ENCODE results near the gene PPP1R37. TPM values are rescaled to one million over a fixed set of nuclear protein-coding genes. Genes with fewer than 3 reads are reported as not detected.

PPP1R37 gene
- total and polyA plus RNA-seq, 2 of the 13 experiments (the other 11 are each of a cell fraction or from before 2014, with no cell fraction given), result 9.0 to 14.3 TPM

GRCh38 chr19:45079063-45079910, 13.7 kb upstream of the PPP1R37 start, which contains the start of gene GEMIN7 (continued):
- TF ChIP-seq, protein P1, sequence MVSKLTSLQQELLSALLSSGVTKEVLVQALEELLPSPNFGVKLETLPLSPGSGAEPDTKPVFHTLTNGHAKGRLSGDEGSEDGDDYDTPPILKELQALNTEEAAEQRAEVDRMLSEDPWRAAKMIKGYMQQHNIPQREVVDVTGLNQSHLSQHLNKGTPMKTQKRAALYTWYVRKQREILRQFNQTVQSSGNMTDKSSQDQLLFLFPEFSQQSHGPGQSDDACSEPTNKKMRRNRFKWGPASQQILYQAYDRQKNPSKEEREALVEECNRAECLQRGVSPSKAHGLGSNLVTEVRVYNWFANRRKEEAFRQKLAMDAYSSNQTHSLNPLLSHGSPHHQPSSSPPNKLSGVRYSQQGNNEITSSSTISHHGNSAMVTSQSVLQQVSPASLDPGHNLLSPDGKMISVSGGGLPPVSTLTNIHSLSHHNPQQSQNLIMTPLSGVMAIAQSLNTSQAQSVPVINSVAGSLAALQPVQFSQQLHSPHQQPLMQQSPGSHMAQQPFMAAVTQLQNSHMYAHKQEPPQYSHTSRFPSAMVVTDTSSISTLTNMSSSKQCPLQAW (CRISPR knock-in tag; IDR thresholded peaks at IDR 0.05), result no peak
- TF ChIP-seq ZNF616 (CRISPR knock-in tag; IDR thresholded peaks at IDR 0.05; ENCODE audit: low read depth) (peak; percentile 85; the same call in 1 of the 2 replicates), ZSCAN22 (CRISPR knock-in tag; IDR thresholded peaks at IDR 0.05) (no peak; the same call in 1 of the 2 replicates), NFE2L2 (IDR thresholded peaks at IDR 0.05; ENCODE audit: low read length) (no peak), HNF4A (CRISPR knock-in tag; IDR thresholded peaks at IDR 0.05) (peak; percentile 30; the same call in 1 of the 2 replicates), ZNF10 (CRISPR knock-in tag; IDR thresholded peaks at IDR 0.05; ENCODE audit: borderline replicate concordance, low read depth) (no peak), BRCA1 (CRISPR knock-in tag; IDR thresholded peaks at IDR 0.05) (peak; percentile 78; the same call in 1 of the 2 replicates), GFI1 (CRISPR knock-in tag; IDR thresholded peaks at IDR 0.05; ENCODE audit: borderline replicate concordance) (peak; percentile 23; the same call in 1 of the 2 replicates), ZNF720 (CRISPR knock-in tag; IDR thresholded peaks at IDR 0.05) (no peak), EEA1 (CRISPR knock-in tag; IDR thresholded peaks at IDR 0.05; ENCODE audit: borderline replicate concordance) (no peak; the same call in 1 of the 2 replicates), ZC3H4 (CRISPR knock-in tag; IDR thresholded peaks at IDR 0.05; ENCODE audit: borderline replicate concordance) (no peak), NCOA5 (CRISPR knock-in tag; IDR thresholded peaks at IDR 0.05) (no peak), ZBTB42 (CRISPR knock-in tag; IDR thresholded peaks at IDR 0.05) (peak; percentile 33; the same call in 1 of the 2 replicates), ZNF770 (CRISPR knock-in tag; IDR thresholded peaks at IDR 0.05) (peak; percentile 73), AHR (CRISPR knock-in tag; IDR thresholded peaks at IDR 0.05) (peak; percentile 94), AKAP8 (CRISPR knock-in tag; IDR thresholded peaks at IDR 0.05) (peak; percentile 95), CHCHD3 (CRISPR knock-in tag; IDR thresholded peaks at IDR 0.05) (0 out of 2 replicates have a peak, but pooled peaks have one; percentile 30), RBAK (CRISPR knock-in tag; IDR thresholded peaks at IDR 0.05) (no peak), TBX3 (IDR thresholded peaks at IDR 0.05; ENCODE audit: borderline replicate concordance) (no peak)
- TF ChIP-seq, protein P2, sequence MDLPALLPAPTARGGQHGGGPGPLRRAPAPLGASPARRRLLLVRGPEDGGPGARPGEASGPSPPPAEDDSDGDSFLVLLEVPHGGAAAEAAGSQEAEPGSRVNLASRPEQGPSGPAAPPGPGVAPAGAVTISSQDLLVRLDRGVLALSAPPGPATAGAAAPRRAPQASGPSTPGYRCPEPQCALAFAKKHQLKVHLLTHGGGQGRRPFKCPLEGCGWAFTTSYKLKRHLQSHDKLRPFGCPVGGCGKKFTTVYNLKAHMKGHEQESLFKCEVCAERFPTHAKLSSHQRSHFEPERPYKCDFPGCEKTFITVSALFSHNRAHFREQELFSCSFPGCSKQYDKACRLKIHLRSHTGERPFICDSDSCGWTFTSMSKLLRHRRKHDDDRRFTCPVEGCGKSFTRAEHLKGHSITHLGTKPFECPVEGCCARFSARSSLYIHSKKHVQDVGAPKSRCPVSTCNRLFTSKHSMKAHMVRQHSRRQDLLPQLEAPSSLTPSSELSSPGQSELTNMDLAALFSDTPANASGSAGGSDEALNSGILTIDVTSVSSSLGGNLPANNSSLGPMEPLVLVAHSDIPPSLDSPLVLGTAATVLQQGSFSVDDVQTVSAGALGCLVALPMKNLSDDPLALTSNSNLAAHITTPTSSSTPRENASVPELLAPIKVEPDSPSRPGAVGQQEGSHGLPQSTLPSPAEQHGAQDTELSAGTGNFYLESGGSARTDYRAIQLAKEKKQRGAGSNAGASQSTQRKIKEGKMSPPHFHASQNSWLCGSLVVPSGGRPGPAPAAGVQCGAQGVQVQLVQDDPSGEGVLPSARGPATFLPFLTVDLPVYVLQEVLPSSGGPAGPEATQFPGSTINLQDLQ (CRISPR knock-in tag; IDR thresholded peaks at IDR 0.05), result peak; percentile 97
- TF ChIP-seq, protein P3, sequence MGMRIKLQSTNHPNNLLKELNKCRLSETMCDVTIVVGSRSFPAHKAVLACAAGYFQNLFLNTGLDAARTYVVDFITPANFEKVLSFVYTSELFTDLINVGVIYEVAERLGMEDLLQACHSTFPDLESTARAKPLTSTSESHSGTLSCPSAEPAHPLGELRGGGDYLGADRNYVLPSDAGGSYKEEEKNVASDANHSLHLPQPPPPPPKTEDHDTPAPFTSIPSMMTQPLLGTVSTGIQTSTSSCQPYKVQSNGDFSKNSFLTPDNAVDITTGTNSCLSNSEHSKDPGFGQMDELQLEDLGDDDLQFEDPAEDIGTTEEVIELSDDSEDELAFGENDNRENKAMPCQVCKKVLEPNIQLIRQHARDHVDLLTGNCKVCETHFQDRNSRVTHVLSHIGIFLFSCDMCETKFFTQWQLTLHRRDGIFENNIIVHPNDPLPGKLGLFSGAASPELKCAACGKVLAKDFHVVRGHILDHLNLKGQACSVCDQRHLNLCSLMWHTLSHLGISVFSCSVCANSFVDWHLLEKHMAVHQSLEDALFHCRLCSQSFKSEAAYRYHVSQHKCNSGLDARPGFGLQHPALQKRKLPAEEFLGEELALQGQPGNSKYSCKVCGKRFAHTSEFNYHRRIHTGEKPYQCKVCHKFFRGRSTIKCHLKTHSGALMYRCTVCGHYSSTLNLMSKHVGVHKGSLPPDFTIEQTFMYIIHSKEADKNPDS (CRISPR knock-in tag; IDR thresholded peaks at IDR 0.05), result peak; percentile 40; the same call in 1 of the 2 replicates

Measured in HepG2 (cell line).